NCI-H82 (cell line): ENCODE results near the gene PDE6C.

Experiments
- DNase-seq: peaks from one replicate; lab custom pipeline; 2025; lab: John Stamatoyannopoulos, UW

The PDE6C gene

DNA sequence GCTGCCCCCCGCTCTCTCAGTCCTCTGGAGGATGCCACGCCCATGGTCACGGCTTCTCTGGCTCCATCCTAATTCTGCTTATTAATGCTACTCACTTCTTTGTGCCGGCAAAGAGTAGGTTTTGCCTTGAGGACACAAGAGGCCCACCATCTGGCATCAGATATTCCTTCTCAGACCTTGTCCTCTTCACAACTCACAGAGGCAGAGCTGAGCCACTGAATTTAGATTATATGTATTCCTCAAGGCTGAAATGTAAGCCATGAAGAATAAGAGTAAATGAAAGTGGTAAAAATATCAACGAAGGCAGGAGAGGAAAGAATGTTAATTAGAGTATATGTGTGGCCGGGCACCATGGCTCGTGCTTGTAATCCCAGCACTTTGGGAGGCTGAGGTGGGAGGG, 17.8 kb upstream of the PDE6C start:
- DNase-seq, result peak; percentile 16

DNA sequence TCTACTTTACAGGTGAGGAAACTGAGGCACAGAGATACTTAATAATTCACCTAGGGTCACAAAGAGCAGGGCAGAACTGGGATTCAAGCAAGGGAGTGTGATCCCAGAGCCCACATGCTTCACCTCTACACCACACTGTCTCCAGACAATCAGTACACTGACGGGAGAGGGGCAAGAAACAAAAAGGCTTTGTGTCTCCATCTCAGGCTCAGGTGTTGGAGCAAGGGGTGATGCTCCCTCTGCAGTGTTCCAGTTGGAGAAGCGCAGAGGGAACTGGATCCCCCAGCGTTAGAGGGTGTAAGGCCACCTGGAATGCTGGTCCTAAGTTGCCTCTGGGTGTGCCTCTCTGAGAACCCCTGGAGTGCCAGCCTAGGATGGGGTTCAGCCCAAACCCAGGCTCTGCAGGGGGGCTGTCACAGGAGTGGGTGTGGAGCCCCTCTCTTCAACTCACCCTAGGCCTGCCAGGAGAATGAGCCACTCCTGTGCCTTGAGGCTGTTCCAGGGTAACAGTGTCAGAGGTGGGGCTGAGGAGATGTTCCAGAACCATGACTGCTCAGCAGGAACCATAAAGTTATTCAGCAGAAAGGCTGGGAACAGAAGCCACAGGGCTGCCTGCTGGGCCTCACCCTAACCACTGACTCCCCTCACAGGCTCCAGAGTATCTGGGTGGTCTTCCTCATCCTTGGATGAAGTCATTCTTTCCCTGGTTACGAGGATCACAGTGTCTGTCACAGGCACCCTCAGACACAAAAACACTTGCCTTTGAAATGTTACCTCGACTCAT, 16.8 kb upstream of the PDE6C start:
- DNase-seq, result no peak

DNA sequence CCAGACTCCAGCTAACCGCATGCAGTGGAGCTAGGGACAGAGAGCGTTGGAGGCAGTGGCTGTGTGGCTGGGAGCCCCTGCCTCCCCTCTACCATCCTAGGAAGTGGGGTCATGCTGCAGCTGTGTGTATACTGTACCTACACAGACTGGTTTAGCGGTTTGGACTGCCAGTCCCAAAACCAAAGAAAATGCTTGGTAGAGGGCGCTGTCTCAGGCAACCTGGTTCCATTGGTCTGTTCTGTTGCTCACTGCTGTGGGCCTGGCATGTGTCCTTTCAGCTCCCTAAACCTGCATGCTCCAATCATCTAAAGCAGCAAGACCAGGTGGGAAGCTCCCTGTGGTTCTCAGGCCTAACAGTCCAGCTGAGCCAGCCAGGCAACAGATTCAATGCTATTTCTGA, 15.8 kb upstream of the PDE6C start:
- peak; percentile 12 for DNase-seq

DNA sequence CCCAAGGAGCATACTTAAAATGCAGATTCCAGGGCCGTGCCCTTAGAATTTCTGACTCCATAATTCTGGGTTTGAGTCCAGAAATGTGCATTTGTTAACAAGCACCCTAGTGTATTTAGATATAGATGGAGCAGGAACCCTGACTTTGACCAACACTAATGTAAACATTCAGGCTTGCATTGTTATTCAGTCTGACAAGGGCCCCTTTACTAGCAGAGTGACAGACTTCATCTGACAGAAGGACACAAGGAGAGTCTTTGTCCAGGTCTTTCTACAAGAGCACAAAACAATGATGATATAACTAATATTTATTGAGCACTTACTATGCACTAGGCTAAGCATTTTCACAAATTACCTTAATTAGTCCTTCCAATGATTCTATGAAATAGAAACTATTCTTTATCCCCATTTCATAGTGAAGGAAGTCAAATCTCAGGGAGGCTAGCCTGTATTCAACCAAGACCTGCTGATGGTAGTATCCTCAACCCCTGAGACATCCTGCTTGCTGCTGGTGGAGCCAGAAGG, 15.2 kb upstream of the PDE6C start:
- no peak for DNase-seq

DNA sequence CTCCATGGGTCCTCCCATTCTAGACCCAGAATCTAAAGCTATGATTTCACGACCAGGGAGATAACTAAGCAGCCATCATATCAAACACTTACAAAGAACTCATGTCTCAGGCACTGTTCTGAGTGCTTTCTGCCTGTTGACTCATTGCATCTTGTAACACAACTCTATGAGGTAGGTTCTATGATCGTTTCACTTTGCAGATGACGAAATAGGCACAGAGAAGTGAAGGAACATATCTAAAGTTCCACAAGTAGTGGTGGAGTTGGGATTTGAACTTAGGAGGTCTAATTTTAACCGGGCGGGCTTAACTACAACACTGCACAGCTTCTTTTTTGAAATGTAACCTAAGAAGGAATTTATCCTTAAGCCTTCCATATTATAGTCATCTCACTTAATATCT, 14.2 kb upstream of the PDE6C start:
- DNase-seq, result no peak

DNA sequence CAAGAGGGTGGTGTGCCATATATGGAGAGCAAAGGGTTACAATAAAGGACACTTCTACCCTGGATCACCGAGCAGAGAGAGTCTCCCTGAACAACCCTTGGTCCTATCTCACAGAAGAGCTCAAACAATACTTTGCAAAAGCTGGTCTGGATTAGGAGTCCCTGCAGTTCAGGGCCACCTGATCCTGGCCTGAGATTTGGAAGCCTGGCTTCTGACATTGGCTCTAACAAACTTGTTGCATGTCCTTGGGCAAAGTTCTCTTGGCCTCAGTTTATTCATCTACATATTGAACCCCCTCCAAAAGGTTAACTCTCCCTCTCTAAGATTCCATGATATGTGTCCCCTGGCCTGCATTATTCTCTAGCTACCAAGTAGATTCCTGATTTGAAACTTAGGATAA, 13.0 kb upstream of the PDE6C start:
- no peak for DNase-seq

DNA sequence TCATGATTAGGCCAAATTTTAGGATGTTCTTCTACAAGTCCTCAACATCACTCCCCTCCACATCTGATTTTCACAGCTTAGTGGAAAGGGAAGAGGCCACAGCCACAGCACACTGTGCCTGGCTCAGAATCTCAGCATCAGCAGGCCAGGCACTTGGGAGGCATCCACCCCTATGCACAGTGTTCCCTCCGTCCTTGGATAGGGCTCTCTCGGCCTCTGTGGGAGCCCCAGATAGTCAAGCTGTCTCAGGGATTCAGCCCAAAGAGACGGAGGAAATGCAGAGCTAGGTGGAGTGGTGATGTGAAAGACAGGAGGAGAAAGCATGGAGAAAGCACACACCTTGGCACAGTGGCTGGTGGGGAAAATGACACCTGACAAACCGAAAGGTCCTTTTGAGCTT, 12.6 kb upstream of the PDE6C start:
- no peak for DNase-seq

DNA sequence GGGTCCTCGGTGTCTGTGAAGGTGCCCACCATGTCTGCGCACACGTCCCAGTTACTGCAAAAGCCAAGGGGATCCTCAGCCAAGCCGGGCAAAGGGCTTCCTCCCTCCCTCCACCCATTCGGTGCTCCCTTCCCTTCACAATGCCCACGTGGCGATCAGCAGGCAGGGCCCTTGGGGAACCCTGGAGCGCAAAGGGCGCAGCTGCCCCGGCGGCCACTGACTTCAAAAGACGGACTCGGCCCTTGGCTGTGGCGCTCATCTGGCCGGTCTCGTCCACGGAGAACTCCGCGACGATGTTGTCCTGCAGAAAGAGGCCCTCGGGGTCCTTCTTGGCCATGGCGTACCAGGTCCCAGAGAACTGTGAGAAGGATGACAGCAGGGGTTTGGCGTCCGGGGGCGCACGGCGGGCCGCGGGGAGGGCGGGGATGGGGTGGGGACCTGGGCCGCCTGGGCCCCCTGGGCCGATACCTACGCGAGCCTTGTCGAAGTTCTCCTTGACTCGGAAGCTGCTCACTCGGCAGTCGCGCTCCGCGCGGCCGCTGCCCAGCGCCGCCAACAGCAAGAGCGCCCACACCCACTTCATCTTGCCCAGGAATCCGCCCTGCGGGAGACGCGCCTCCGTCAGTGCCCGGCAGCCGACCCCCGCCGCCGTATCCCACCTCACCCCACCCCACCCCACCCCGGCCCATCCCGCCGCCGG, 11.7 kb upstream of the PDE6C start:
- DNase-seq, result no peak

DNA sequence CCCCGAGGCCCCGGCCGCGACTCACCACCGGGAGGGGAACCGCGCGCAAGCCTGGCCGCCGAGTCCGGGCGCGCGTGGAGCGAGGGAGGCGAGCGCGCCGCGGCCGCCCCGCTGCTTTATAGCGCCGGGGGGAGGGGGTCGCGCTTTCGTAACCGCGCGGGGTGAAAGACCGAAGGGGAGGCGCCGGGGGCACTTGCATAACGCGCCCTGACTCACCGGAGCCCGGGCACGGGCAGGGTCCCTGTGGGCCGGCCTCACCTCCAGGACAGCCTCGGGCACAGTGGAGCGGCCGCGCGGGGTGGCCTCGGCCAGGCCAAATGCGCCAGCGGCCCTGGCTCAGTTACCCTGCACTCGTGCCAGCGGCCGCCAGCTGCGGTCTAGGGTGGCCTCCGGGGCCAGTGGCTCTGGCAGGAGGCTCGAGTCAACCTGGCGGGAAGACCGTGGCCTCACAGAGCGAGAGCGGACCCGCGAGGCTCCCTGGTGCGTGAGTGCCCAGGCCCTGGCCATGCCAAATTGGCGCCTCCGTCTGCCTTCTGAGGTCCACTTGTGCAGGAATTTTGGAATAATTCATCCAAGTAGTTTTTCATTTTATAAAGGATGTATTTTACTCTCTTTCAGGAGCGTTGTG, 11.1 kb upstream of the PDE6C start, which contains the start of gene RBP4:
RBP4 (minus strand) TSS at position 90 of the 628 bp plus-strand sequence. CDS start 207 bp downstream, outside the sequence.
- no peak for DNase-seq

DNA sequence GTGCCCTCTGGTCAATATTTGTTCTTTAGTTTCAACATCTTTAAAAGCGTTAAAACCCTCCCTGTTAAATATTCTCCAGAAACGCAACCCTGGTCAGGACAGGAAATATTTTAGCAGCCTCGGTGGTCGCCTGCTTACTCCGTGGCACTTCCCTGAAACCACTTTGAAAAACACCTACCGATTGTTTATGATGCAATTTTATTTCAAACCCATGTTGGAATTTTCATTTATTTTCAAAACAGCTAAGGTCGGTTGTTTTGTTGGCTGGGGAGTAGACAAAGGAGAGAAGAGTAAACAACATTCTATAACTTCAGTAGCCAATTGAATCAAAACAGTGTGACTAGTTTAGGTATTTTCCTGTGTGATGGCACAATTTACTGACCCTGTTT, 10.6 kb upstream of the PDE6C start:
- no peak for DNase-seq

DNA sequence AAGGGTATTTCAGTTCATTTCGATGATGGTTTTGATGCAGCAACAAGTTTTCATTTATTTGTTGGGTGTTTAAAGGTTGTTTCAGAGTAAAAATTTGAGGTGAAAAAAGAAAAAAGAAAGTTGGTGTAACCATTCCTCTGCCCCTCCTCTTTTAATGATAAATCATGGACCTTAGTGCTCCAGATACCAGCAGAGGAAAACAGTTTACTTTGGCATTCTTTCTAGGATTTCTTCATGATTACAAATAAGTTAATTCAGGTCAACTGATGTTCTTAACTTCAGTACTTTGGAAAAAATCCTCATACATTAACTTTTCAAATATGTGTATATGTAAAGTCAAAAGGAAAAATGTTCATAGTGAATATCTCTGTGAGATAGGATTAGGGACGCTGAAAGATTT, 9.3 kb upstream of the PDE6C start:
- DNase-seq, result no peak

DNA sequence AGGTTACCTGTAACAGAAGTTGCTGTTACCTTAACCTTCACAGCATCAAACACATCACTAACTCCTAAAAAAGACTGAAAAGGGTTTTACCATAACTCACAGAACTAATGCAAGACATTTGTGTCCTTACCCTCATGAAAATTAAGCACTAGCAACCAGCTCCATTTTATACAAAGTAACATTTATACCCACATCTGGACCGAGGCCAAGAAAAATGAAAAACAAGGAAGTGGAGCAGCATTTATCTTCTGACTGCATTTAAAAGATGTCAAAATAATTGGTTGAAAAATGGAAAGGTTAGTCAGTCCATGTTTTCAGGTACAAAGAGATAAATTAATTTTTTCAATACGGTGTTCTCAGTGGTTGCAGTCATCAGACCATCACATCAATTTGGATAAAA, 8.2 kb upstream of the PDE6C start:
- no peak for DNase-seq

DNA sequence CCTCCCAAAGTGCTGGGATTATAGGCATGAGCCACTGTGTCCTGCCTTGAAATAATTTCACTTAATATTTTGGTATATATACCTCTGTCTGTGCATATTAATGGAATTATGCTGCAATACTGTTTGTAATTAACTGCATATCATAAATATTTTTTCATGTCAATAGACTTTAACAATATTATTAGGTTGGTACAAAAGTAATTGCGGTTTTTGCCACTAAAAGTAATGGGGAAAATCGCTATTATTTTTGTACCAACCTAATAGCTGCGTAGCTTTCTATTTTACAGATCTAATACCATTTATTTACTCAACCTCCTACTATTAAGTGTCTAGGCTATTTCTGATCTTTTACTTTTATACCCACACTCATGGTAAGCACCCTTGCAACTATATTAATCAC, 3.9 kb upstream of the PDE6C start:
- DNase-seq, result no peak

DNA sequence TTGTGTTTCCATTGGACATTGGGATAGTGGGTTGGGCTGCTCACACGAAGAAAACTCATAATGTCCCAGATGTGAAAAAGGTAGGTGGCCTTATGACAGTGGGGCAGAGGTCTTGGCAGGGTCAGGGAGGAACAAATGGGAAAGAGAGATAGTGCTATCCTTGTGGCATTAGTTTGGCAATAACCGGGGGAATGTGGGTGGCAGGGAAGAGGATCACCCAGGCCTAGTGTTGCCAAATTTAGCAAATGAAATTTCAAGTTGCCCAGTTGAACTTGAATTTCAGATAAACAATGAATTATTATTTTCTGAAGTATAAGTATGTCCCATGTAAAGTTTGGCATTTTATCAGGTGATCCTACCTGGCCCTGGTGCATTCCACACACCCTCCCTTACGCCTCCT, 789 bp downstream of the PDE6C start:
- no peak for DNase-seq

DNA sequence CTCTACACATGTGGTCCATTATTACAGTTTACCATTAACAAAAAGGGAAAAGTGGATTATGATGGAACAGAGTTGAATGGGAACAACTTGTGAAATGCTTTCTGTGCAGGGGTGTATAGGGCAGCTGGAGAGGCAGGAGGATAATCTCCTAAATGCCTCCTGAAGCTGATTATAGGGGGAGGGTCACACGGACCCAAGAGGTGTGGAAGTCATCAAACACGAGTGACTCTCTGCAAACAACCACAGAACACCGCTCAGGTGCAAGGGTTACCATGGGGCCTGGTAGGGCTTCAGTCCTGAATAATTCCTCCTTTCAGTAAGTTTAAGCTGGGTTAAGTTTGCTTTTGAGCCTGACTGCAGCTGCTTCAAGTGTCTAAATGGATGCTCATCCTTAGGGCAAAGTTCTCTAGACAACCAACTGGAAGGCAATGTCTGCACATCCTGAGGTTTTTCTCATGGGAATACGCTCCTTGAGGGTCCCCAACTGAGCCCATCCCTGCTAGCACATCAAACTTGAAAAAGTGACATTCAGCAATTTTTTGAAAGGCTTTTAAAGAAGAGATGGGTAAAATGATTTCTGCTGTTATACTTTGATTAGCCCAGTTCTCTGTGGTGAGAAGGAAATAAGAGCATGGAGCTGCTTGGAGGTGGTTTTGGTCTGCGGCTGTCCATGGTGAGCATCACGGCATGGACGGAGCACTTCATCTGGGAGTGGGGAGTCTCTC, 1.9 kb downstream of the PDE6C start:
- DNase-seq, result peak; percentile 93

DNA sequence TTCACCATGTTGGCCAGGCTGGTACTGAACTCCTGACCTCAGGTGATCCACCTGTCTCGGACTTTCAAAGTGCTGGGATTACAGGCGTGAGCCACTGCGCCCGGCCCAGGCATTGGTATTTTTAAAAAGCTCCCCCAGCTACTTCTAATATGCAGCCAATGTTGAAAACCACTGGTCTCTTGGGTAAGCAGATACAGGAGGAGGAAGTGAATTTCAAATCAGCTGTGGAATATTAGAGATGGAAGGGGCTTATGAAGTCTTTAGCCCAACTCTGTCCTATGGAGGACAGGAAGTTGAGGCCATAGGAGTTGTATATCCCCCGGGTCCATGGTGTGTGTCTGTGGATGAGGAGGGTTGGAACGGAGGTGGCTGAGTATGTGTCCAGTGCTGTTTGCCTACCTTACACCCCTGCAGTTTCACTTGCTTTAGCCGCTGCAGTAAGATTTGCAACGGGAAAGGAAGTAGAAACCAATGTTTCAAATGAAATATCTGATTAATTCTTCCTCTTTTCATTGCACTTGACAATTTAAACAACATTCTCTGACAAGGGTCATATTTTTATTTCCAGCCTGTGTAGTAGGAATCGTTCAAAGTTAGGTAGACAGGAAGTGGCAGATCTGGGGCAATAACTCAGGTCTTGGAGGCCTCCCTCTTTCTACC, 3.4 kb downstream of the PDE6C start:
- DNase-seq, result no peak

DNA sequence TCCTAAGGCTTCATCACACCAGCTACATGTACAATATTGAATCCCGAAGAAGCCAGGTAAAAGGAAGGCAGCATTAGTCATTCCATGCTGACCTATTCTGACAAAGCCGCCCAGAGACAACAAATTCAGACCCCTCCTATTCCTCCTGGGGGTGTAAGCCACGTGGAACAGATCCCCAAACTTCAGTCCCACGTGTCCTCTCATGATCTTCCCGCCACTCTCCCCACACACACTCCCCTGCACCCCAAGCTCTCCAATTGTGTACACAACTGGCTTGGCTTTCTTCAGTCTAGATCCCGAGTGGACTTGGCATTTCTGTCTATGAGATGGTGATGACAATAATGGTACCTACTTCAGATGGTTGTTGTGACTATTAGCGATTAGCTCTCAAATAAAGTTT, 8.6 kb downstream of the PDE6C start:
- no peak for DNase-seq

DNA sequence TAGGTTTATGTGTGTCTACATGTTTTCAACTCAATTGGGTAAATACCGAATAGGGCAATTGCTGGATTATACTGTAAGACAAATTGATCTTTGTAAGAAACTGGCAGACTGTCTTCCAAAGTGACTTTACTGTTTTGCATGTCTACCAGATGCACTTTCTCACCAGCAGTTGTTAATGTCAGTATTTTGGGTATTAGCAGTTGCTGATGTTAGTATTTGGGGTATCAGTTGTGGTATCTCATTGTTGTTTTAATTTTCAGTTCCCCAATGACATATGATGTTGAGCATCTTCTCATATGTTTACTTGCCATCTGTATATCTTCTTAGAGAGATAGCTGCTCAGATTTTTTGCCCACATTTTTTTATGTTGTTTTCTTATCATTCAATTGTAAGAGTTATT, 10.6 kb downstream of the PDE6C start:
- DNase-seq, result no peak

DNA sequence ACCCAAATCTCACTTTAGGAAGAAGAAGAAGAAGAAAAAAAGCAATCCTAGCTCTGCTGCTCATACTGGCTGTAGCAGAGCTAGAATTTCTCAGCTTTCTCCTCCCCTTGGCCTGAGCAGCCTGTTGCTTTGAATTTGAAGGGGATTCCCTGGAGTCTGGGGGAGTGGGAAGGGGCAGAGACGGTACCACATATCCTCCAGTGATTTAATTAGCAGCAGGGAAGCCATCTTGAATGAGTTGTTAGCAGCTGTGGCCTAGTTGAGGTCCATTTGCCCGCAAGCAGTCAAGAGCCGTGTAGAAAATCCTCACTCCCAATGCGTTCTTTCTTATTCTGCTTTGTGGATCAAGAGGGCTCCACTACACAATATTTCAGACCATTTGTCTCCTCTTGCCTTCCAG, 16.5 kb downstream of the PDE6C start:
- no peak for DNase-seq

DNA sequence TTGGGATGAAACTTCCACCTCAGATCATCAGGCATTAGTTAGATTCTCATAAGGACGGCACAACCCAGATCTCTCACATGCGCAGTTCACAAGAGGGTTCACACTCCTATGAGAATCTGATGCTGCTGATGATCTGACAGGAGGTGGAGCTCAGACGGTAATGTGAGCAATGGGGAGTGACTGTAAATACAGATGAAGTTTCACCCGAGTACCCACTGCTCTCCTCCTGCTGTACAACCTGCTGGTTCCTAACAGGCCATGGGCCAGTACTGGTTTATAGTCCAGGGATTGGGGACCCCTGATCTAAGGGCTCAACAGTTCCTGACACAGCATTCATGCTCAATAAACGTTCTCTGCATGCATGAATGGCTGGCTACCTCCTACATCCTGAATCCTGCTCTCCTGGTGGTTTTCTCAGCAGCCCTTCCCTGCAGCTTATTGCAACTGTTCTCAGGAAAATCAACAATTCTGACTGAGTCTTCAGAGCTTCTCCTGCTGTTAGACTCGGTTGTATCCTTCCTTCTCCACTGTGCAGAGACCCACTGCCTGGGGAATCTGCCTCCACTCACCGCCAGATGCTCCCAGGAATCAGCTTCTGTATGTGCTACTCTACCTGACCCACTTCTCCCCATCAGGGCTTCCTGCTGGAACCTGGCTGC, 17.4 kb downstream of the PDE6C start:
- peak; percentile 16 for DNase-seq
